Fibroblast of peridontal ligament (primary cell): ENCODE data around the gene ARHGAP24.
A peak's percentile ranks its signal among the peaks of the same experiment; 100 is the strongest.

ENCODE experiments used
- DNase-seq: peaks from one replicate; pipeline ENCODE4 v3.0.0-alpha.2; 2010; ENCODE audit errors: extremely low read depth

Gene ARHGAP24

DNA sequence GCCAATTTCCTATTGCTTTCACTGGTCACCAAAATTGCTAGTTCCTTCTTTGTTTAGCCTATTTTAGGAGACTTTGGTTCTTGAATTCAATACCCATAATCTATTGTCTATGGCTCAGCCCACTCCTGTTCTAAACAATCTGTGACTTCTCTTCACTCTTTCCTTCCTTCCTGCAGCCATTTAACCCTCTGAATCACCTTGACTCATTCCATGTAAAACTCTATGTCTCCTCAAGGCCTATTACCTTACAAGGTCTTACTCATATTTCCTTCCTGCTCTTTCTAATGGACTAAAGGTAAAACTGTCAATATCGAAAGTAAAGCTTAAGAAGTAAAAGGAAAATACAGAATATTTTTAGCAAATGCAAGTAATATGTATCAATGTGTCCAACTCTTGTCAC lies 301.6 kb downstream of the ARHGAP24 start:
- DNase-seq, result no peak

DNA sequence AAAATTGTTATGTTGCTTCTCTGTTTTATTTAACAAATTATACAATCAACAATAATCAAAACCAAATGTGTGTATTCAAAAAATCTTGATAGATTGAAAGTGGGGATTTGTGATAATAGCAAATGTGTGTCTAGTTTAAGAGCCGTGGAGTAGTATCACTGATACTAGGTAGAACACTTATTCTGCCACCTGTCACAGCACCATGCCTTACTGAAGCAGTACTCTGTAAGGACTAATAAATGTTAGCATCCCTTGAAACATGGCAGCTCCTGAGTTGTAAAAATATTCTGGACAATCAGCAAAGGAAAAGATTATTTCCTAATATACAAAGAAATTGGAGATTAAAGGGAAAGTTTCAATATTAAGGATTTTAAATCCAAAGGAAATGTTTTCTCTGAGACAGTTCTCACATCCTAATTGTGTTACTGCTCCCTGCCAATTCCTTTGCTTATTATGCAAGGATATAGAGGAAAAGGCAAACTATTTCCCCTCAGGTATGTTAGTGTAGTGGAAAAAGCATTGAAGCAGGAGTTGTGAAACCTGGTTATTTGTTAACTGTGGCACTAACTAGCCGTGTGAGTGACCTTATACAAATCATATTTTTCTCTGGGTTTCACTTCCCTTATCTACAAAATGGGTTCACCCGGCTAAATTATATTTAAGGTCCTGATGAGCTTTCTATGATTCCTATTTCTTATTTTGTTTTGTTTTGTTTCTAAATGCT lies 303.1 kb downstream of the ARHGAP24 start:
- DNase-seq, result no peak

DNA sequence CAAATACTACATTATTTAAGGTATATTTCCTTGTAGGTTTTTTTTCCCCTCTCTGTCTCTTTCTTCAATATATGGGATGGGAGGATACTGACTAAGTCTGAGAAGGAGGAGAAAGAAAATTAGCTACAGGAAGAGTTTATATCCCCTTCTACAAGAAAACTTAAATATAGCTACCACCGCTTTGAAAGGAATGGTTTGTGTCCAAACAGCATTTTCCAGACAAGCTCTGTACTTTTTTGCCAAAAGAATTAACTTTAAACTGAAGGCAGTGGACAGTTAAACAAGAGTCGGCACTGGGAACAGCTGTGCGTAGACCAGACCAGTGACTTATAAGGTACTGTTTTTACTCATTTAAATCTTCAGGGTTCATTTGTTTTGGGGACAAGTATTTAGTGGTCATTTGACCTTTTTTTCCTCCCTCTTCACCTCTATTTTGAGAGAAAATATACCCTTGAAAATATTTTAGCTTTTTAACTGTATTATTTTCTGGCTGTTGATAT lies 303.7 kb downstream of the ARHGAP24 start:
- peak; percentile 60 for DNase-seq

DNA sequence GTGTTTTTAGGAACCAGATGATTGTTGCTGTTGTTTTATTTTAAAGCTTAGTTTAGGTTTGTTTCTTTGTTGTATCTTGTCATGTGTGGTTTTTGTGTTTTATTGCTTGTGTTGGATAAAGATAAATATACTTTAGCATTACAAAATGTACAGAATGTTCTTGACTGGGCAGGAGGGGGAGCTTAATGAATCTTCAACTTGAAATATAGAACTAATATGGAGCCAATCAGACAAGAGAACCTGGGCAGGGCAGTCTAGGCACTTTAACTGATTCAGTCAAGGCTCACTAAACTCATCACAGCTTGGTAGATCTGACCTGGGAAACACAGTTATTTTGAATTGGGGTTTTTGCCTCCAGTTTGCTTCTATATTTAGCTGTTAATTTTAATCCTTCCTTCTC lies 304.2 kb downstream of the ARHGAP24 start:
- DNase-seq, result peak; percentile 65

DNA sequence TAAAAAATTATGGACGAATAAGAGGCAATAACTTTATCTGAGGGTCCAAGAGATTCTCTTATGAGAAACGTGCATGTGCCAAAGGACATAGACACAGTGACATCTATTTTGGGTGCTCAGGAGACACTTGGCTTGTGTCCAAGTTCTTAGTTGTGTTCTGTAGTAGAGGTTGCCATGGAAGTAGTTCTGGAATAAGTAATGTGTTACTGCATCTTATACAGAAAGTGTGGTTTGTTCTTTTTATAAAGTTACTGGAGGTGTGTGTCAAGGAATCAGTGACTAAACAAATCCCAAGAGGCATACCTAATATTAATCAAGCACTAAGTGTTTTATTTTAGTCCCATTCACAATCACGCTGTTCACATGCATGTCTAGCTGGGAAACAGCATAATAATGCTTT lies 305.7 kb downstream of the ARHGAP24 start:
- DNase-seq, result no peak

DNA sequence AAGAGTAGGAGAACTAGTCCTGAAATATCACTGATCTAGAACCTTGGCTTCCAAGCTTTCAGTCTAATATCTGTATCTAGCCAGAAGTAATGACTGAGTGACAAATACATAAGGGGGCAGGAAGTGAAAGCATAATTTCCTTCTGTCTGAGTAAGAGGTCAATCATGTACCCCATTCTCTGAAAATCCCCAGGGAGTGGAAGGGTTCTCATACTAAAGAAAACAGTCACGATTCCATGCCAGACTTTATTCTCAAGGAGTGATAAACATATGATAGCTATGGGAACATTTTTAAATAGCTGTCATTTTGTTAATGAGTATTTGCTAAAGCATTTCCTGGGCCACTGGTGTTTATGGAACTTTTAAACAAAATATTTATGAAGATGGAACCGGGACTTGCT lies 308.5 kb downstream of the ARHGAP24 start:
- peak; percentile 74 for DNase-seq

DNA sequence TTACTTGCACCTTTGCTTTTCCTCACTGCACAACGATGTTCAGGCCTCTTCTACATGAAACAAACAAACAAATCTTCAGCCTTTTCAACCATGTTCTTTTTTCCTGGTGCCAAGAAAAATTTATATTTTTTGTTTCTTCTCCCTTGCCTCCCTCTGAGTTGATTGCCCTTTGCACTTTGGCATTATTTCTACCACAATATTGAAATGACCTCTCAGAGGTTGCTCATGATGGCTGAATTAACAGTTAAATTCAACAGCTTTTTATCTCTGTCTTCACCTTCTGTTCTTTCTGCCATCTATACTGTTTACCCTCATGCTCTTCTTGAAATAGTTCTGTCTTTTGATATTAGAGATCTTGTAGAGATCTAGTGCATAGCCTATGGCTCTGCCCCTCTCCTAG lies 308.9 kb downstream of the ARHGAP24 start:
- no peak for DNase-seq

DNA sequence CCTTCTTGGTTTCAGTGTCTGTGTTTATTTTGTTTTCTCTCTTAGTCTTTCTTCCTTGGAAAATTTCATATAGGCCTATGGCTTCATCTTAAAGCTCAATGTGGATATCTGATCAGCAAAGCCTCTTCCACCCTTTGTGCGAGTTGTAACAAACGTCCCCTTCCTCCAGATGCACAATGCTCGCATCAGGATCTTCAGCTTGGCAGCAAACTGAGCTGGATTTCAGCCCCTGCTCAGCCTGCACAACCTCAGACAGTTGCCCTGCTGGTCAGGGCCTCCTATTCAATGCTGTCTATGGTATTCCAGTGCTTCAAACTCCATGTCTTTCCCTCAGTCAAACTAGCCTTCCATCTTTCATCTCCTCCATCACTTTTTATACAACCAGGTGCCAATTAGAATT lies 309.4 kb downstream of the ARHGAP24 start:
- DNase-seq, result no peak

DNA sequence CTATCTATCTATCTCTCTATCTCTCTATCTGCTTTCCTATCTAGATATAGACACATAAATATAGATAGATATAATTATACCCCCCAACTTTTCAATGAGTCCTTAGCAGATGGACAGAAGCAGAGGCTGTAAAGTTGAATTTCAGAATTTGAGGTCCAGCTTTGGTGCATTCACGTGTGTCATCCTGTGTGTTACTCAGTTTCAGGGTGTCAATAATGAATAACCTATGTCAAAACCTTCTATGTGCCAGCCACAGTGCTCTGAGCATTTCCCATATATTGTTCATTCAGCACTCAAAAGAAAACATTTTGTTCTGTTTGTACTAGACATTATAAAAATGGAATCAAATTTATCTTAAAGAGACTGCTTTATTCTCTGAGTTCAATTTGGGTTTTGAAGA lies 310.0 kb downstream of the ARHGAP24 start:
- DNase-seq, result no peak

DNA sequence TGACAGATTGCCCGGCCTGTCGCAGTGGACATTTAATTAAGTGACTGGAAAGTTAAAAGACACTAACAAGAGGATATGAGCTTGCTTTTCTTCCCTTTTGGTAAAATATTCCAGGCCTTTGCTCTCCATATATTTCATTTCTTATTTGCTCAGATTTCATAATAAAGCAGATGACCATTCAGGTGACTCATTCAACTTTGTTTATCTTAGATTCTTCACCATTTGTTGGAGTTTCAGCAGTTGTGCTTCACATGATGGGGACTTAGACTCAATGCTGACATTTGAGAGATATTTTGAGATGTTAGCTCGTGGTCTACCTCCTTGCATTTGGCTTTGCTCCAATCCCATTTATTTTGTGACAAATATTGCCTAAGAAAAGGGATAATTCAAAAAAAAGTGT lies 312.2 kb downstream of the ARHGAP24 start:
- peak; percentile 91 for DNase-seq

DNA sequence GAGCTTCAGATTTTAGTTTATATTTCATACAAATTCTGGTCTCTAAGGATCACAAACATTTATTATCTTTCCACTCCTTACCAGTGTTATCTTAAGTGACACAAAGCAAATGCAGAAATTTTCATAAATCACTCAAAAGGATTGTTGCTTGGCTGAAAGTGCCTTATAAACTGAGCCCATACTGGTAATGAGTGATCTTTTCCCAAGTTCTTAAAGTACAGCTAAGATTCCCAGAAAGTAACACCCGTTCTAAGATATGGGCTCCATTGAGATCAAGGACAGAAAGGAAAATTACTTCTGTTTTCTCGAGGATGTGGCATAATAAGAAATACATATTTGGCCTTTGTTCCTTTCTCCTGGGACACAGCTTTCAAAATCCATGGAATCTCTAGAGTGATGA lies 313.7 kb downstream of the ARHGAP24 start:
- DNase-seq, result no peak

DNA sequence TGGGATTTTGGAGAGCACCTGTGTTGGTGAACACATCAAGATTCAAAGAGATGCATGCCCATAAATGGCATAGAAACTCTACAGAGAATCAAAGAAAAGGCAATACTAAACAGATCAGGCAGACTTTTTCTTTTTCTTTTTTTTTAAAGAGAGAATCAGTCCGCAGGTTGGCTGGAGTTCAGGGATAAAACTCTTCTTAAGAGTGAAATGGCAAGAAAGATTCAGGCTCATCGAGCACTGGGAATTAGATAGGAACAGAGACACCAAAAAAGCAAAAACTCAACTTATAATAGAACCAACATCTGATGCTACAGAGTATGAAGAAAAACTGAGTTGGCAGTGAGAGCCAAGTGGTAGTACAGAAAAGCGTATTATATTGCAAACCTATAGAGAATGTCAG lies 314.3 kb downstream of the ARHGAP24 start:
- no peak for DNase-seq

DNA sequence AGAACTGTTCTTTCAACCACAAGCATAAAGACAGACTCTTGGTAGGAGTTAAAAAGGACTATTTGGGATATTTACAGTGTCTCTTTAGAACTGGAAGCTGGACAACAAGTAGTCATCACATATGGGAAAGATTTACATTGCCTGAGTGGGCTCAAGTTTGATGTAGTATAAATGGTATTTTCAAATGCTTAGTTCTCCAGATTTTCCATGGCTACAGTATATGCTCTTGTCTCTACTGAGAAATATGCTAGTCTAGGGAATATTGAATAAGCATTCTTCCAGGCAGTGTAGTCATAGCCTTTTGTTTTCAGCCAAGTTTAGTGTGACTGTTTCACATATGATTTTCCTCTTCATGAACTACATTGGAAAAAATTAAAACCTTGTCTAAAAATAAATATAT lies 315.6 kb downstream of the ARHGAP24 start:
- DNase-seq, result peak; percentile 91

DNA sequence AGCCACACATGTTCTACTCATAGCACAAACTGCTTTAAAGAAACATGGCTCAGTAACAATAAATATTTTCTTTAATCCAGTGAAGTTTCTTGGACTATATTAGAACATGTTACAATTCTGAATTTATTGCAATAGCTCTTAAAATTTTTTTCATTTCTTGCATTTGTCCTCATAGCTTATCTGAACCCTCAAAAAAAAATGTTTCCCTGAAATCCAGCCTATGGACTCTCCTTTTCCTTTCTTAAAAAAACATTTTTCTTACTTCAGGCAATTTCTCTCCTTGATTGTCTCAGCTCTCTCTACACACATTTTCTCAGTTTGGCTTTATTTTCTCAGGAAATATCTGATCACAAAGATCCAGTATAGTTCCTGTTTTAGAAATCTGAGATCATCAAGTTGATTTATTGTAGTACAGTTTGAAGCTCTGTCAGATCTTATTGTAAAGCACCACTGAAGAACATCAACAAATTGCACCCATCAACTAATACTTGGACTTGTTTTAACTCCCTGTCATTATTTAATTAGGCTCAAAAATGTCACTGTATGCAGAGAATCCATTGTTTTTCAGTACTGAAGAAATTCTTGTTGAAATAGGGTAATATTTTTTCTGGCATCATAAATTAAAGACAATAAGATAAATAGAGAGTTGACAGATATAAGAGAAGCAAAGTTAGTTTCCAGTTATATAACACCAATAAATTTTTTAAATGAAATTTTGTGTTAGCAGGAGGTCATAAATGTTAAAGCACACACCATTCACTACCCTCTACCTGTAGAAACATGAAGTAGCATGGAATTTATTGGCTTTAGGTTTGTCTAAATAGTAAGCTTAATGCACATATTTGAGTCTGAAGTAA lies 317.7 kb downstream of the ARHGAP24 start:
- DNase-seq, result no peak

DNA sequence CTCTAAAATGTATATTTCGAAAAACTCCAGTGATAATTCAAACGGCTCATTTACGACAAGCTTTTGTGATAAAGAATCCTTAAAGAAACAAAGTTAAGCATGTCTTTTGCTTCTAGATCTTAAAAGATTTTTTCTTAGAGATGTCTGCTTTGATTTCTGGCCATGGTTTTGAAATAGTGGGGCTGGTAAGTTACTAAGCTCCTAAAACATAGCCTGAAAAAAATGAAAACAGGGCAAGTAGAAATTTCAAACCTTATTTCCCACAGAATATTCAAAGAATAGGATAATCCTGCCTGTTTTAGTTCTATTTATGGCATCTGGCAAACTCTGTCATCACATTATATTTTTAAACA lies 318.3 kb downstream of the ARHGAP24 start:
- DNase-seq, result peak; percentile 46

DNA sequence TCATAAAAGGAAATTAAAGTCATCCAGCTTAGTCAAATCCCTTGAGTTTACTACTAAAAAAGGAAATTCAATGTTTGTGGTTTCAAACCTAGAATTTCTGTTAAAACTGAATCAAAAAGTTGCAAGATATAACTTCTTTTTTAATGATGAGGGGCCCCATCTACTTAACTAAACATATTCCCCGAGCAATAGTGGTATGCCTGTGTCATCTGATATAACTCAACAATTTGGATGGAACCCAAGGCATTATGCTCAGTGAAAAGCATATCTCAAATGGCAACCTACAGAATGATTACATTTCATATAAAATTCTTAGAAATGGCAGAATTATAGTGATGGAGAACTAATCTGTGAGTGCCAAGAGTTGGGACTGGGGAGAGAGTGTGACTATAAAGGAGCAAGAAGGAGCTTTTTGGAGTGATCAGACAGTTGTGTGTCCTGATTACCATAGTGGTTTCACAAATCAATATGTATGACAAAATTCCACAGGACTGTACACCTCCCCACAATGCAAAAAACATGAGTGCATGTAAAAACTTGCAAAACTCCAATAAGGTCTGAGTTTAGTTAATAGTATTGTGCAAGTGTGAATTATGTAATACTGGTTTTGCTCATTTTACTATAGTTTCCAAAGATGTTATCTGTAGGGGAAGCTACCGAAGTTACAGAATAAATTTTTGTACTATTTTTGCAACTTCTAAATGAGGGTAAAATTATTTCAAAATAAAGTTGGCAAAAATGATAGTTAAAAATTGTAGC lies 323.2 kb downstream of the ARHGAP24 start:
- DNase-seq, result peak; percentile 51

DNA sequence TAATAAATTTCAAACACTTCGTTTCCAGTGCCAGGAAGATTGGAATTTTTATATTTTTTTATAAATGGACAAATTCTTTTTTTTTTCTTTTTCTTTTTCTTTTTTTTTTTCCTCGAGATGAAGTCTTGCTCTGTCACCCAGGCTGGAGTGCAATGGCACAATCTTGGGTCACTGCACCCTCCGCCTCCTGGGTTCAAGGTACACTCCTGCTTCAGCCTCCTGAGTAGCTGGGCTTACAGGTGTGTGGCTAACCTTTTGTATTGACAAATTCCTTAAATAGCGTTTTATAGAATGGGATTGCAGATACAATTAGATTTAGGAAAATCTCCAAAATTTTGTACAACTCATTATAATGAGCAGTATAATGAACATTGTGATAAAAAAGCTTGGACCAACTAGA lies 328.9 kb downstream of the ARHGAP24 start:
- no peak for DNase-seq

DNA sequence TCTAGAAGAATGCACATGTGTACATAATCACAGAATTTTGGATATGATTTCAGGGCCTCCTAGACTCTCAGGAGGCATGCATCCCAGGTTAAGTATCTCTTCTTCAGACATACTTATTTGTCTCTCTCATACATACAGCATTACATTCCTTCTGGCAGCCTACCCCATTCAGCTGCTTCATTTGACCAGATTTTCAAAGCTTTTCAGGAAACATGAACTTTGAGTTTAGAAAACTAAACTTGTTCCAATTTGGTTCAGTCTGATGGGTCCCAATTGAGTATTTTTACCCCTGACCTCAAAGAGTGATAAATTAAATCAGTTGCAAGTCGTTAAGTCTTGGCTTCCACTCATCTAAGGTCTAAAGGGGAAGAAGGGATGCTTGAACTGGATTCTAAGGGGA lies 330.9 kb downstream of the ARHGAP24 start:
- DNase-seq, result no peak

DNA sequence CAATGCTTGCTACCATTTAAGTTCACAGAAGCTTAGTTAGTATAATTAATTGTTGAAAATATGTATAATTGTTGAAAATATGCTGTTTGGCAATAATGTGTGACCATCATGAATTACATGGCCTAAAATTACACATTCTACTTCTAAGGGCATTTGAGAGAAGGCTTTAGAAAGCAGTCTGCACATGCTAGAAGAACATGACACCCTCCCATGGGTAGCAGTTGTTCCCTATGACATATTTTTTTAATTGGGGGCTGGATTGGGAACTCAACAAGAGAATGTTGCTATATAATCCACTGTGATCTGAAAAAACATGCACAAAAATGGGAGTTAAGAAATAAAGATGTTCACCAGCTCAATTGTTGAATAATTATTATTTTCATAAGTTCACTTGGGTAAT lies 331.4 kb downstream of the ARHGAP24 start:
- no peak for DNase-seq

DNA sequence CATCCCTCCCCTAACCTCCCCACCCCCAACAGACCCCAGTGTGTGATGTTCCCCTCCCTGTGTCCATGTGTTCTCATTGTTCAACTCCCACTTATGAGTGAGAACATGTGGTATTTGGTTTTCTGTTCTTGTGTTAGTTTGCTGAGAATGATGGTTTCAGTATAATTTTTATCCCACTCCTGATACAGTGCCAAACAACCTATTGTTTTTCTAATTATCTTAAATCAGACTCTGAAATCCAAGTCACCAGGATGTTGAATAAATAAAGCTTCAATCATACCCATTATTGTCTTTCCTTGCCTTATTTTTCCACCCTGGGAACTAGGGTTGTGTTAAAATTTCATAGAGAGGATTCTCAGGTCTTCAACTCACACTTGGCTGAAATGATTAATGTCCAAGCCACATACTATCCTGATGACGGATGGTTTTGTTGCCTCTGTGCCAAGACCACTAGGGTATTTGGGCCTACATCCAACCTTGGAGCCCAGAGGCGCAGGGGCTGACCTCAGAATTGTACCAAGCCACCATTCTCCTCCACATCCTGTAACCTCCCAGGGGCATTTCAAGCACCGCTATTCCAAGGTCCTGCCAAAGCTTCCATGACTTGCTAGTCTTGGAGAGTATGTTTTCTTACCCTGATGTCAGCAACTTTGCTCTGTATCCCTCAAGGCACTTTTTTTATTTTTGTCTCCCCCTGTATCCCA lies 332.4 kb downstream of the ARHGAP24 start:
- DNase-seq, result peak; percentile 89

DNA sequence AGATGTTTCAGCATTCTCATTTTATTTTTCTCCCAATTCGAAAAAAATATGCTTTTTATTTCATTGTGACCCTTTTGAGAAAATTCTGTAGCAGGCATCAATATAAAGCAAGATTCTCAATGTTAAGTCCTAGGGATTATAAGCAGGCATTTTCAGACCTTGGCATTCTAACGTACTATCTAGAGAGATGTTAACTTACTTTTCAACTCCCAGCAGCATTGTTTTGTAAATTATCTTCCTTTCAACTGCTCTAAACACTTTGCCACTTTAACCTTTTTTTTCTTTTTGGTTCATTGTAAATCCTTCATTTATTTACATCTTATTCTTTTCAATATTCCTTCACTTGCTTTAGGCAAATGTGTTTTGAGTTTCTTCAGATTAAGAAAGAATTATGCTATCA lies 333.2 kb downstream of the ARHGAP24 start:
- DNase-seq, result no peak

DNA sequence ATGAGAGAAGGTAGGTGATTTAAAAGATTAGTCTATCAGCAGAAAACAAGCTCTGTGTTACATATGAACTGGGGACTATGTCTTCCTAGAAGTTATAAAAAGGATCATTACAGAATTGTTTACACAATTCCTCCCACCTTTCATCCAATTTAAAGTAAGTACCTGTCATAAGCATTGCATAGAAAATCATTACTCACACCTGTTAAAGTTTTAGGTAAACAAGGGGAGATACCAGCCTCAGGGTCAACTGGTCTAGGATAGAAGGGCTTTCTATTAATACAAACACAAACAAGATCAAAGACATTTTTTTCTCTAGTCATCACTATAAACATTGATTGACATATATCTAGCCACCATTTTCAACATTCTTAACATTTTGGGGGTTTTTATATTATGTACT lies 333.9 kb downstream of the ARHGAP24 start:
- DNase-seq, result no peak
